Neutrophil (primary cell): ENCODE measurements around the gene RPS6KA4.
"Not testable (repeated sequence)": the region's sequence is repeated elsewhere in the genome, so short reads cannot be mapped to it uniquely, and the experiment has no call there.

ENCODE experiments used
- H3K27ac ChIP-seq: fragments of 200-600 bp; sonication (generic); 2 replicates; pipeline ENCODE4 v1.5.1; 2016; ENCODE audit warnings: mild to moderate bottlenecking, moderate library complexity
- H3K27me3 ChIP-seq: fragments of 200-600 bp; sonication (generic); 2 replicates; pipeline ENCODE4 v1.6.0; 2016; ENCODE audit warnings: mild to moderate bottlenecking
- H3K36me3 ChIP-seq: fragments of 200-600 bp; sonication (generic); 2 replicates; pipeline ENCODE4 v1.5.1; 2017
- H3K4me1 ChIP-seq, 2 experiments: fragments of 200-600 bp in 1 of 2; sonication (generic) in 1 of 2; 1 replicate in 1 of 2; 2 replicates in 1 of 2; pipeline versions ENCODE4 v1.5.1 to v1.6.1; 2013 to 2016; ENCODE audit warnings: low read depth in 1 of 2, low read length in 1 of 2, mild to moderate bottlenecking in 1 of 2, moderate library complexity in 1 of 2; ENCODE audit not compliant: control insufficient read depth in 1 of 2, insufficient read depth in 1 of 2
- H3K4me3 ChIP-seq, 2 experiments: fragments of 200-600 bp in 1 of 2; sonication (generic) in 1 of 2; 1 replicate in 1 of 2; 2 replicates in 1 of 2; pipeline ENCODE4 v1.5.1; 2013 to 2016; ENCODE audit warnings: low read depth in 1 of 2, low read length in 1 of 2, mild to moderate bottlenecking in 1 of 2, moderate library complexity in 1 of 2
- H3K9me3 ChIP-seq: fragments of 200-600 bp; sonication (generic); 2 replicates; pipeline ENCODE4 v1.5.1; 2016
- TF ChIP-seq, protein P1 (sequence below): fragments of 200-600 bp; sonication (generic); IDR thresholded peaks from 2 replicates; pipeline ENCODE4 v1.5.1; 2016; ENCODE audit warnings: antibody characterized with exemption

The RPS6KA4 gene

DNA sequence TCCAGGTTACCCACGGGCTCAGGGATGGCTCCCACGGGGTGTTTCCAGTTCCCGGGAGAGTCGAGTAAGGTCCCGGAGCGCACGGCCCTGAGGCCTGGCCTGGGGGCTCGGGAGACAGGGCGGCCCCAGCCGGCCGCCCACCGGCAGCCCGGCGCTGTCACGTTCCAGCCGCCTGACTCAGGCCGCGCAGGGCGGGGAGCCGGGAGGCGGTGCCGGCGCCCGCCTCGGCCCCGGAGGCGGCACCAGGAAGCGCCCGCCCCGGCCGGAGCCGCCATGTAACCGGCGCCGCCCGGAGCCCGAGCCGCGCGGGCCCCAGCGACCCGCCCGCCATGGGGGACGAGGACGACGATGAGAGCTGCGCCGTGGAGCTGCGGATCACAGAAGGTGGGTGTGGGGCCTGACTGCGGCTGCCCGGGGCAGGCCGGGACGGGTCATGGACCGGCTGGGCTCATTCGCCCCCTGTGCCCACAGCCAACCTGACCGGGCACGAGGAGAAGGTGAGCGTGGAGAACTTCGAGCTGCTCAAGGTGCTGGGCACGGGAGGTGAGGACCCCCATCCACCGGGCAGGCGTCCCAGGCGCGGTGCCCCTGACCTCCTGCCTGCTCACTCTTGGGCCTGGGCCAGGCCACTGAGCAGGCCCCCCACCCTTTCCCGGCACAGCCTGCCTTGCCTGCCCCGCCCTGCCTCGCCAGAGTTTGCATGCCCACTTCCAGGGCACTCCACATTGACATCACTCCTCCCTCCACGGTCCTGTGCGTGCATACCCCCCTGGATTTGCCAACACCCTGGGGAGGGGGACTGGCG, at the start of gene RPS6KA4:
Gene RPS6KA4 (plus strand): TSS at position 256 of the 805 bp plus-strand sequence. CDS start 74 bp downstream, at position 330.
- H3K9me3 ChIP-seq: no peaks in the 10 kb centered on the region
- TF ChIP-seq, protein P1, sequence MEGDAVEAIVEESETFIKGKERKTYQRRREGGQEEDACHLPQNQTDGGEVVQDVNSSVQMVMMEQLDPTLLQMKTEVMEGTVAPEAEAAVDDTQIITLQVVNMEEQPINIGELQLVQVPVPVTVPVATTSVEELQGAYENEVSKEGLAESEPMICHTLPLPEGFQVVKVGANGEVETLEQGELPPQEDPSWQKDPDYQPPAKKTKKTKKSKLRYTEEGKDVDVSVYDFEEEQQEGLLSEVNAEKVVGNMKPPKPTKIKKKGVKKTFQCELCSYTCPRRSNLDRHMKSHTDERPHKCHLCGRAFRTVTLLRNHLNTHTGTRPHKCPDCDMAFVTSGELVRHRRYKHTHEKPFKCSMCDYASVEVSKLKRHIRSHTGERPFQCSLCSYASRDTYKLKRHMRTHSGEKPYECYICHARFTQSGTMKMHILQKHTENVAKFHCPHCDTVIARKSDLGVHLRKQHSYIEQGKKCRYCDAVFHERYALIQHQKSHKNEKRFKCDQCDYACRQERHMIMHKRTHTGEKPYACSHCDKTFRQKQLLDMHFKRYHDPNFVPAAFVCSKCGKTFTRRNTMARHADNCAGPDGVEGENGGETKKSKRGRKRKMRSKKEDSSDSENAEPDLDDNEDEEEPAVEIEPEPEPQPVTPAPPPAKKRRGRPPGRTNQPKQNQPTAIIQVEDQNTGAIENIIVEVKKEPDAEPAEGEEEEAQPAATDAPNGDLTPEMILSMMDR: peak; percentile 9
- peaks cover 30 to 38% of the 10 kb centered on the region in 2 experiments for H3K4me1 ChIP-seq
- H3K36me3 ChIP-seq: peaks cover 75% of the 10 kb centered on the region
- no peaks in the 10 kb centered on the region for H3K27me3 ChIP-seq
- peak within 1 kb of the TSS; percentile 68 for H3K27ac ChIP-seq
- H3K4me3 ChIP-seq: peak within 1 kb of the TSS; percentile 74

DNA sequence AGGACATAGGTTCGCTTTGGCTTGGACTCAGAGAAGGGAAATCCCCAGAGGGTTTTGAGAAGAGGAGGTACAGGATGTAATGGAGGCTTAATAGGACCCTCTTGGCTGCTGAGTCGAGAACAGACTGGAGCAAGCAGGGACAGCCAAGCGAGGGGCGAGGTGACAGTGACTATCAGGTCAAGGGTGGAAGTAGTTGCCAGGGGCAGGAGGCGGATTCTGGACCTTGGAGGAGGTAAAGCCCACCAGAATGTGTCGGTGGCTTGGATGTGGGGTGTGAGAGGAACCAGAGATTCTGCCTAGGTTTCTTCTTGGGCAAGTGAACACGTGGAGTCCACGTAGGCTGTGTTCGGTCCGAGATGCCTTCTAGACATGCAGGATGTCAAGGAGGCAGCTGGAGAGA, 46.0 kb upstream of the RPS6KA4 start:
- peaks cover 12 to 13% of the 10 kb centered on the region in 2 experiments for H3K4me1 ChIP-seq
- no peak overlapping the region for H3K4me3 ChIP-seq
- H3K27ac ChIP-seq: peak overlapping the region; percentile 43
- no peaks in the 10 kb centered on the region for H3K9me3 ChIP-seq
- H3K27me3 ChIP-seq: no peaks in the 10 kb centered on the region
- H3K36me3 ChIP-seq: peaks cover 49% of the 10 kb centered on the region
- TF ChIP-seq, protein P1: no peak

DNA sequence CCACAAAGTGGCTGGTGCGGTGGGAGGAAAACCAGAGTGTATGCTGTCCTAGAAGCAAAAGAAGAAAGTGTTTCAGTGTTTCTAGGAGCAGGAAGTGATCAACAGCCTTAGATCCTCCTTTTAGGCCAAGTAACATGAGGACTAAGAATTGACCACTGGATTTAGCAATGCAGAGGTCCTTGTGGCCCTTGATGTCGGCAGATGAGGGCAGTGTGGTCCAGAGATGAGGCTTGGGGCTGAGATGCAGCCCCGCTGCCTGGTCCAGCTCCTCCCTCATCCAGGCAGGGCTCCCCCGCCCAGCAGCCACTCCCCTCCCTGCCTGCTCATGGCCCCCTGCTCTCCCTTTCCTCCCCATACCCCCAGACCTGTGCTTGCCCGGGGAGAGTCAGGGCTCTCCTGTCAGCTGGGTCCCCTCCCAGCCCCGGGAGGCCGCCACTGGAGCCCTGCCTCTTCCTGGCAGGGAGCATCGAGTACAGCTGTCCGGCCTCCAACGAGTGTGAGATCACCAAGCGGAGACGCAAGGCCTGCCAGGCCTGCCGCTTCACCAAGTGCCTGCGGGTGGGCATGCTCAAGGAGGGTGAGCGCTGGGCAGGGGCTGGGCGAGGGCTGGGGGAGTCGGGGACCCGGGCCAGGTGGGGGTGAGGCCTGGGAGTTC, 45.3 kb upstream of the RPS6KA4 start:
- peaks cover 46% of the 10 kb centered on the region for H3K36me3 ChIP-seq
- peaks cover 12 to 18% of the 10 kb centered on the region in 2 experiments for H3K4me1 ChIP-seq
- H3K27ac ChIP-seq: peak overlapping the region; percentile 43
- H3K27me3 ChIP-seq: no peaks in the 10 kb centered on the region
- H3K9me3 ChIP-seq: no peaks in the 10 kb centered on the region
- H3K4me3 ChIP-seq: no peak overlapping the region
- TF ChIP-seq, protein P1: no peak

DNA sequence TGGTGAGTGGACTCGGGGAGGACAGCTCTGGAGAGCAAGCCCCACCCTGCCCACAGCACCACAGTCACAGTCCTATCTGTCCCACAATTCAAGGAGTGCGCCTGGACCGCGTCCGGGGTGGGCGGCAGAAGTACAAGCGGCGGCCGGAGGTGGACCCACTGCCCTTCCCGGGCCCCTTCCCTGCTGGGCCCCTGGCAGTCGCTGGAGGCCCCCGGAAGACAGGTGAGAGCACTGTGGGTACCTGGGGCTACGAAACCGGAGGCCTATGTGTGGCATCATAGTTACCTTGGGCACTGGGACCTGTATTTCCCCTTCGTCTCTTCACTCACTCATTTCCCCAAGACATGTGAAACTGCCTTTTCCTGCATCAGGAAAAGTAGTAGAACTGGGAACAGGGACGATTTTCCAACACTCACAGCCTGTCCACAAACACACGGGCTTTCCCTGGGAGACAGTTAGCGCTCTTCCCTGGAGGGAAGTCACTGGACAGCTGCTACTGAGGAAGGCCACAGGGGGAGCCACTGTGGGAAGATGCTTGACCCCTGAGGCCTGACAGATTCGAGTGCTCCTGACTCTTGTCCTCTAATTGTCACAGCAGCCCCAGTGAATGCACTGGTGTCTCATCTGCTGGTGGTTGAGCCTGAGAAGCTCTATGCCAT, 44.7 kb upstream of the RPS6KA4 start:
- H3K27ac ChIP-seq: peak overlapping the region; percentile 43
- peaks cover 18 to 25% of the 10 kb centered on the region in 2 experiments for H3K4me1 ChIP-seq
- no peak overlapping the region for H3K4me3 ChIP-seq
- TF ChIP-seq, protein P1: no peak
- no peaks in the 10 kb centered on the region for H3K9me3 ChIP-seq
- no peaks in the 10 kb centered on the region for H3K27me3 ChIP-seq
- H3K36me3 ChIP-seq: peaks cover 46% of the 10 kb centered on the region

DNA sequence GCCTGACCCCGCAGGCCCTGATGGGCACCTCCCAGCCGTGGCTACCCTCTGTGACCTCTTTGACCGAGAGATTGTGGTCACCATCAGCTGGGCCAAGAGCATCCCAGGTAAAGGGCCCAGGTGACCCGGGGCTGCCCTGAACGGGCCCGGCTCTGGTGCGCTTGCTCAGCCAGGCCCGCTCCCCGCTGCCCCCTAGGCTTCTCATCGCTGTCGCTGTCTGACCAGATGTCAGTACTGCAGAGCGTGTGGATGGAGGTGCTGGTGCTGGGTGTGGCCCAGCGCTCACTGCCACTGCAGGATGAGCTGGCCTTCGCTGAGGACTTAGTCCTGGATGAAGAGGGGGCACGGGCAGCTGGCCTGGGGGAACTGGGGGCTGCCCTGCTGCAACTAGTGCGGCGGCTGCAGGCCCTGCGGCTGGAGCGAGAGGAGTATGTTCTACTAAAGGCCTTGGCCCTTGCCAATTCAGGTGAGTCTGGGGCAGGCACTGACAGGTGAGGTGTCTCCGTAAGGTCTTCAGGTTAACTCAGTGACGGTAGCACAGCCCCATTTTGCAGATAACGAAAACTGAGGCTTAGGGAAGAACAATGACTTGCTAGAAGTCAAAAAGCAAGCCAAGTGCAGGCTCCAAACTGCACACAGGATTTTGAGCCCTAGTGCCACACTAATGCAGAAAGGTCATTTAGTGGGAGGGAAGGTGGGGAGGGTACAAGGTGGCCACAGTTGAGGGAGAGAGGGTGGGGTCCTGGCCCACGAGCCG, 44.0 kb upstream of the RPS6KA4 start:
- peak overlapping the region; percentile 96 for H3K27ac ChIP-seq
- TF ChIP-seq, protein P1: no peak
- H3K9me3 ChIP-seq: no peaks in the 10 kb centered on the region
- peaks cover 46% of the 10 kb centered on the region for H3K36me3 ChIP-seq
- H3K4me3 ChIP-seq: no peak overlapping the region
- peaks cover 23 to 31% of the 10 kb centered on the region in 2 experiments for H3K4me1 ChIP-seq
- H3K27me3 ChIP-seq: no peaks in the 10 kb centered on the region

DNA sequence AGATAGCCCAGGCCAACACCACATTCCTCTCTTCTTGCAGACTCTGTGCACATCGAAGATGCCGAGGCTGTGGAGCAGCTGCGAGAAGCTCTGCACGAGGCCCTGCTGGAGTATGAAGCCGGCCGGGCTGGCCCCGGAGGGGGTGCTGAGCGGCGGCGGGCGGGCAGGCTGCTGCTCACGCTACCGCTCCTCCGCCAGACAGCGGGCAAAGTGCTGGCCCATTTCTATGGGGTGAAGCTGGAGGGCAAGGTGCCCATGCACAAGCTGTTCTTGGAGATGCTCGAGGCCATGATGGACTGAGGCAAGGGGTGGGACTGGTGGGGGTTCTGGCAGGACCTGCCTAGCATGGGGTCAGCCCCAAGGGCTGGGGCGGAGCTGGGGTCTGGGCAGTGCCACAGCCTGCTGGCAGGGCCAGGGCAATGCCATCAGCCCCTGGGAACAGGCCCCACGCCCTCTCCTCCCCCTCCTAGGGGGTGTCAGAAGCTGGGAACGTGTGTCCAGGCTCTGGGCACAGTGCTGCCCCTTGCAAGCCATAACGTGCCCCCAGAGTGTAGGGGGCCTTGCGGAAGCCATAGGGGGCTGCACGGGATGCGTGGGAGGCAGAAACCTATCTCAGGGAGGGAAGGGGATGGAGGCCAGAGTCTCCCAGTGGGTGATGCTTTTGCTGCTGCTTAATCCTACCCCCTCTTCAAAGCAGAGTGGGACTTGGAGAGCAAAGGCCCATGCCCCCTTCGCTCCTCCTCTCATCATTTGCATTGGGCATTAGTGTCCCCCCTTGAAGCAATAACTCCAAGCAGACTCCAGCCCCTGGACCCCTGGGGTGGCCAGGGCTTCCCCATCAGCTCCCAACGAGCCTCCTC, 43.1 kb upstream of the RPS6KA4 start:
- H3K27me3 ChIP-seq, H3K9me3 ChIP-seq: not testable (repeated sequence)
- Histone ChIP-seq H3K4me3 (peak overlapping the region in 1 of 2 experiments; percentile 81), H3K36me3 (peaks cover 47% of the 10 kb centered on the region), H3K4me1 (peaks cover 26 to 31% of the 10 kb centered on the region in 2 experiments), H3K27ac (peak overlapping the region; percentile 96)
